Activated CD8-positive, alpha-beta memory T cell treated with anti-CD3 and anti-CD28 coated beads, Interleukin-2, amount 50 U/mL, for 24 hours (primary cell): ENCODE results near the gene CARHSP1.
"Not testable (repeated sequence)": the region's sequence is repeated elsewhere in the genome, so short reads cannot be mapped to it uniquely, and the experiment has no call there.

ENCODE experiments used
- DNase-seq: peaks from one replicate; pipeline ENCODE4 v3.0.0-alpha.2; 2020; ENCODE audit errors: extremely low read depth

The CARHSP1 gene

GRCh38 chr16:8868416-8869211 lies at the start of gene CARHSP1:
Gene CARHSP1, minus strand, starts transcription at chr16:8869006. Its CDS starts 9,678 bp downstream, at chr16:8859328.
- DNase-seq, result peak; percentile 50

DNA sequence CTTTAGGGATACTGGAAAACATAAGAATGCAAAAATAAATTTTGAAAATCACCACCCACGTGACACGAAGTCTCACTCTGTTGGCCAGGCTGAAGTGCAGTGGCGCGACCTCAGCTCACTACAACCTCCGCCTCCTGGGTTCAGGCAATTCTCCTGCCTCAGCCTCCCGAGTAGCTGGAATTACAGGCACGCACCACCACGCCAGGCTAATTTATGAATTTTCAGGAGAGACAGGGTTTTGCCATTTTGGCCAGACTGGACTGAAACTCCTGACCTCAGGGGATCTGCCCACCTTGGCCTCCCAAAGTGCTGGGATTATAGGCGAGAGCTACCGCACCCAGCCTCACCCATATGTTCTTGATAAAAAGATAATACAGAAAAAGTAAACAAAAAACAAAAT lies 48.5 kb upstream of the CARHSP1 start:
- DNase-seq, result not testable (repeated sequence)

GRCh38 chr16:8916541-8917225 lies 47.9 kb upstream of the CARHSP1 start:
- no peak for DNase-seq

GRCh38 chr16:8915722-8916301 lies 47.0 kb upstream of the CARHSP1 start:
- DNase-seq, result no peak

DNA sequence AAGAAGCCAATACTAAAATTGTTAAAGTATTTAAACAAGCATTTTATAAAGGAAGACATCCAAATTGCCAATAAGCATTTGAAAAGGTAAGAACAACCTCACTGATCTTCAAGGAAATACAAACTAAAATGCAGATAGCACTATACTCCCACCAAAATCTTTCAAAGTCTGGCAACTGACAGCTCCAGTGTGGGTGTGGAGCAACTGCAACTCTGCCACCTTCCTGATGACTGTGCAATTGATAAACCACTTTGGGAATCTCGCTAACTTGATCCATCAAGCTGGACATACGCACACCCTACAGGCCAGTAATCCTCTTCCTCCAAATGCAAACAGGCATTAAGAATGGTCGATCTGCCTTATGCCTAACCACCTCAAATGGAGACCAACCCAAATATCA lies 45.3 kb upstream of the CARHSP1 start:
- DNase-seq, result no peak

GRCh38 chr16:8912793-8913192 lies 44.0 kb upstream of the CARHSP1 start:
- no peak for DNase-seq

GRCh38 chr16:8910811-8911210 lies 42.0 kb upstream of the CARHSP1 start:
- no peak for DNase-seq

DNA sequence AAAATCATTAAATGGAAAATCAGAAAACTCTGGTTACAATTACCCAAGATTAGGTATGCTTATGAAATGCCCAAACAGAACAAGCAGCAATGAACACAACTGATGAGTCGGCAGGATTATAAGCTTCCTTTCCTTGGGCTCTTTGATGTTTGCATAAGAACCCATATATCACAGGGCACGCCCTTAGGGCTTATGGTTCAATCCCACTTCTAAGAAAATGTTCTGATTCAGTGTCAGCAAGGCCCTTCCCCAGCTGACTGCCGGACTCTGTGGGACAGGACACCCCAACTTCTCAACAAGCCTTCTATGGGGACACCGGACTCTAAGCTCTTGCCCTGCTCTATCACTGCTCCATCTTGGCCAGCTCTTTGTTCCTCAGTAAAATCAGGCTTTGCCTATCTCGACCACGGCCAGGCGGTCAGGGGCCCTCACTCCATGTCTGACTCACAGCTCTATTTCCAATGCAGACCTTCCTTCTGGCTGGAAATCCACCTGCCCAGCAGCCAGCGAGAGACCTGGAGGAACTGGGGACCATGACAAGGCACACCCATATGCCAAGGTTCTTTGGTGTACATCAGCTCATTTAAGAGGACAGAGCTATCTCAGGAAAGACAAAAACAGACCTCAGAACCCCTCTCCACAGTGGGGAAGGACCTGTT lies 40.1 kb upstream of the CARHSP1 start:
- no peak for DNase-seq

DNA sequence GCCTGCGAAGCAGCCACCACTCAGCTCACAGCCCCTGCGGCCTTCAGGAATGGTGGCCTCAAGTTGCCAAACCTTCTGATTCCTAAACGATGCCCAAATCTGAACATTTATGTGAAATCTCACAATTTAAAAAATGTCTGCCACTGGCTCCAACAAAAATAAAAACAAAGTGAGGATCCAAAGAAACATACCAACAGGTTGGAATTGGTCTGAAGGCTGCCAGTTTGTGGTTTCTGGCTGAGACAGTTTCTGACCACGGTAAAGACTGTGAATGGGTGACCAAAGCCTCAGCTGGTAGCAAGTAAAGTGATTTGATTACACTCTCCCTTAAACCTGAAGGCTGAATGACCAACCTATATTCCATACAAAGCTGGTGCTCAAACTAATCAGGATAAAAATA lies 38.3 kb upstream of the CARHSP1 start:
- DNase-seq, result no peak

GRCh38 chr16:8905795-8906591 lies 37.2 kb upstream of the CARHSP1 start:
- DNase-seq, result no peak

DNA sequence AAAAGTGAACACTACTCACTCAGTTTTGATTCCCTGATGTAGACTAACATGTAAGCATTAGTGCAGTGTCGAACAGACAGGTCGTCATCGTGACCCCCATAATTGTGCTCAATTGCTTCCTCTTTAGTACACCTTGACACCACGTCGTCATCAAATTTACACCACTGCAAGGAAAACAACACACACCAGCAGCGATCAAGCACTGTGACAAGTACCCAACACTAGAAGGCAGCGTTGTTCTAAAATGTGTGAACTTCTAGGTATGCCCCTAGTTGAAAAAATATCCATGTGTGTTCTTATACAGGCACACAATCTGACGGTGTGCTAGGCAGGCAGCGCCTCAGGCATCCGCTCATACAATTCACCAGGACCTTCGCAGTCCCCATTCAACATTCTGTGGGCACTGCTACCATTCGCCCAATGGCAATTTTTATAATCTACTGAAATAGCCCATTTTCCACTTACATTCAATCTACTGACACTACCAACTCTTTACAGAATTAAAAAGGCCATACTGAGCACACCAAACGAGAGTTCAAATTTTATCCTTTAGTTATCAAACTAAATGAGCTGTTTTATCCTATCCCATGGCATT lies 36.5 kb upstream of the CARHSP1 start:
- DNase-seq, result no peak

- no peak for DNase-seq
Observed at GRCh38 chr16:8904018-8904430, 35.2 kb upstream of the CARHSP1 start.

DNA sequence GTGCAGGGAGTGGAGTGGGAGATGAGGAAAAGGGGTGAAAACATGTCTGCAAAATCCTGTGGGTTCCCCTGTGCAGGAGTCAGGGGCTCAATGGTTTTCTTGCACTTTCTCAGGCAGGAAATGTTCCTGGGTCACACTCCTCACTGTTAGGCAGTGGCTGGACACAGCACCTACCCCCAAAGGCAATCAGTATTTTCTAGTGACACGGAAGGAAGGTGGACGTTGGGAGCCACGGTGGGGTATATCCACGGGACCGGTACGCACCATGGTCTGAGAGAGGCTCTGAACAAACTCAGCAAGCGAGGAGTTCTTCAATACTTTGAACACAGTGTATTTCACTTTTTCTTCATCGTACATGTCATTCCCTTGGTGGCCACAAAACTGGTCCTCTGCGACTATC lies 34.2 kb upstream of the CARHSP1 start:
- DNase-seq, result no peak

GRCh38 chr16:8901320-8901861 lies 32.6 kb upstream of the CARHSP1 start:
- no peak for DNase-seq

DNA sequence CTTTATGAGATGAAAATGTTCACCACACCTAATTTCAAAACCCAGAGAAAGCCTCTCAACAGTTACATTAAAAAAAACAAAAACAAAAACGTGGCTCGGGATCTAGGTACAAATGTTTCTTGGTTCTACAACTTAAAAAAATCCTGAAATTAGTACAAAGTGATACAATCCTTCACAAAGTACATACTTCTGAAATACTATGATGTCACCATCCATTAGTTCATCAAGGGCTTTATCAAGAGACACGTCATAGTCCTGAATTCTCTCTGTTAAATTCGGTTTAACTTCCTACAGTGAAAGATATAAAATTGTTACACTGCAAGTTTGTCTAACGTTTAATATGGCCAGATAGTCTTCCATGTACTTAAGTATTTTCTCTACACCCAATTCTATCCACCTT lies 31.5 kb upstream of the CARHSP1 start:
- DNase-seq, result no peak

GRCh38 chr16:8899709-8900317 lies 31.0 kb upstream of the CARHSP1 start:
- DNase-seq, result no peak

GRCh38 chr16:8898660-8899318 lies 30.0 kb upstream of the CARHSP1 start:
- no peak for DNase-seq

- no peak for DNase-seq
Observed at GRCh38 chr16:8894736-8895334, 26.0 kb upstream of the CARHSP1 start.

- DNase-seq, result no peak
Observed at GRCh38 chr16:8893976-8894690, 25.3 kb upstream of the CARHSP1 start.
